Activated CD8-positive, alpha-beta memory T cell treated with anti-CD3 and anti-CD28 coated beads, Interleukin-2, amount 50 U/mL, for 4 hours (primary cell): ENCODE results near the gene LMX1B.

ENCODE experiments used
- DNase-seq: peaks from one replicate; pipeline ENCODE4 v3.0.0-alpha.2; 2020

Gene LMX1B

DNA sequence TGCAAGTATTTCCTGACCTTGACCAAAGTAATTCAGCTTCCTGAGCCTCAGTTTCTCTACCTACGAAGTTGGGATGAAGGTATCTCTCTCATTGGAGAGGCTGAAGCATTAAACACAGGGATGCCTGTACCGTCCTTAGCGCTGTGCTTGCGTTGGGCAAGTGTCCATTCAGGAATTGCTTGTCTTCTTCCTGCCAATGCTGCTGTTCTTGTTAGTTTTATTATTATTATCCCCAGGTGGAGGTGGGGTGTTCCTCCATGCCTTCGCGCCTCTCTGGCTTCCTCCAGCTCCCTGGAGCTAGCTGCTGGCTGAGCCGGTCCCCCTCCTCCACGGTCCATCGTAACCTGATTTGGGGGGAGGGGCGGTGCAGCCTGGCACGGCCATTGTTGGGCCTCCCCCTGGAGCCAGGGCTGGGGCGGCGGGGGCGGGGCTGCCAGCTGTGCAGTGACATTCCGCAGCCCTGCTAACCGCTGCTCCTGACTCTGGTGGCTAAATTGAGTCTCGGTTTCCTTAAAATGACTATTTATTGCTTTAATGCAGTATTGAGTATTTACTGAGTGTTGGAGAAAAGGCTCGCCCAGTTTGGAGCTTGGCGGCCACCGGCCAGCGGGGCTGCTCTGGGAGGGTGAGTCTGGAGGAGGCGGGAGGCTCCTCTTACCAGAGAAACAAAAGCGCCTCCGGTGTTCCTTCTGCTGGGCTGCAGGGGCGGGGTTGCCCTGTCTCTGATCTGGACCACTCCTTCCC is 51.3 kb downstream of the LMX1B start:
- DNase-seq = no peak

DNA sequence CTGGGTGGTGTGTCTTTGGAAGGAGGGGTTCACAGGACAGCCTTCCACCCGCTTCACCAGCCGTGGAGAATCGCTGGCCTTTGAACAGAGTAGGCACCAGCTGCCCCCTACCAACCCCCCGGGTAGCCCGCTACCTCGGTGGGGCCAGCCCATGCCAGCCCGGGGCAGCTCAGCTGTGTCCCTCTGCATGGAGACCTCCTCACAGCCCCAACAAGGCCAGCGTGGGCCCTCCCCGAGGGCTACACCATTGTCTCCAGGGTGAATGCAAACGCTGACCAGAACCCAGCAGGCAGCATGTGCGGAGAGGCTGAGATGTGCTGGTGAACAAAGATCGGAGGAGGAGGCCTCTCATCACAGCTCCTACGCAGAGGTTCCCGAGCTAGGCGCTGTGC is 51.9 kb downstream of the LMX1B start:
- DNase-seq = no peak

DNA sequence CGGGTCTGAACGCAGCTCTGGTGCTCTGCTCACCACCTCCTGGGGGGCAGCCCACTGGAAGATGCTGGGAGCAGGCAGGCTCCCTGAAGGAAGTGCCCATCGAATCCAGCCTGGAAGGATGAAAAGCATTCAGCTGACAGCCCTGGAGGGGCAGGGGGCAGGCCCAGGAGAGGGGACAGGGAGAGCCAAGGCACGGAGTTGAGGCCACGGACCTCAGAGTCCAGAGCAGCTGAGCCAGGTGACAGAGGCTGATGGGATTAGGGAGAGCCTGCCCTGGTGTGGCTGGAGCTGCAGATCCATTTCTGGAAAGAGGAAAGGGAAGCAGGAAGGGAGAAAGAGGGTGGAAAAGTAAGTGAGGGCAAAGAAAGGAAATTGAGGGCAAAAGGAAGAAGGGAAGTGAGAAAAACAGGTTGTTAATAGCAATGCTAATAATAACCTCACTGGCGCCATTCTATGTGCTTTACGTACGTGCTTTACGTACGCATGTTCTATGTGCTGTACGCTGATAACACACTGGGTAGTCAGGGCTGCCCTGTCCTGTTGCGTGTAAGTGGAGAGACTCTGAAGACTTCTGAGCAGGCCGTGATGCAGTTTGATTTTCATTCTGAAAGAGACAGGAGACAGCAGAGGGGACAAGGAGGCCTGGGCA is 52.6 kb downstream of the LMX1B start:
- DNase-seq = no peak

DNA sequence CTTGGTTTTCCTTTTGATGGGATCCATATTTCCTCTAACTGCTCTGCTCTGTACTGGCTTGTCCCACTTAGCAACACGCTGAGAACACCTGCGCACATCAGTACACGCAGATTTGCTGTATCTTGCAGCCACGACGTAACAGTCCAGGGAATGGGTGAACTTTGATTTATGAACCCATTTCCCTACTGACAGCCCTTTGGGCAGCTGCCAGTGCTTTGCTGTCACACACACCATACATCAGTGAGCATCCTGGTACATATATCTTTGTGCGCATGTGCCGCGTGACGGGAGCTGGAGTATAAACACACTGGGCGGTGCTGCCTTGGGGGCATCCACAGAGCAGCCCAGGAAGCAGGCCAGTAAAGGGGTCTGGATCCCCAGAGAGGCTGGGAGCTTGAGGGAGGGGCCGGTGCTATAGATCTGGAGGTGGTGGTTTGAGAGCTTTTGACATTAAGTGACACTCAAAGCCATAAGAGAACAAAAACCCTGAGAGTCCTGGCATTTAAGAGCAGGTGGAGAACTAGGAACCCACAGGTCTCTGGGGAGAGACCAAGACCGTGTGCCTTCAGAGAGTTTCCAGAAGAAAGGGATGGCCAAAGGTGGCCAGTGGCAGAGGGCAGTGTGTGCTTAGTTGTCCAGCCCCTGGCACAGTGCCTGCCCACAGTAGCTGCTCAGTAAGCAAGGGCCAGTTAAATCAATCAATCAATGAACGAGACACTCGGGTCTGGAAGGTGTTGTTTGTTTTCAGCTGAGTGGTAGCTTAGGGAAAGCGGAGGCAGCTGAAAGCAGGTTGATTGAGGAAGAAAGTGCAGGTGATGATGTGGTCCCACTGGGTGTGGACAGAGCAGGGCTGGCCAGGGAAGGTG is 53.7 kb downstream of the LMX1B start:
- DNase-seq = no peak

DNA sequence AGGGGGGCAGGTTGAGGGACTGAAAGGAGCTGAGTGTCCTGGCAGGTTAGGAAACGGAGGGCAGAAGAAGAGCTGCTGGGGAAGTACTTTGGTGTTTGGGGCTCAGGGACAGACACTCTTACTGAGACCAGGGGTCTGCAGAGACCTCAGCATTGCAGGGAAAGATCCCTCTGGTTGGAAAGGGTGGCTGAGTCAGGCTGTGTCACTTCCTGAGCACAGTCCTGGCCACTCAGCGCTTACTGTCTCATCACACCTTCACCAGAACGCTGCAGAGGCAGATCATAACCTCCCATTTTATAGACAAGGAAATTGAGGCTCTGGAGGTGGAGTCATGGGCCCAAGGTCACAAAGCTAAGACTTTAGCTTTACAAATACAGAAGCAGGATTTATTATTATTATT is 54.3 kb downstream of the LMX1B start:
- DNase-seq = no peak

DNA sequence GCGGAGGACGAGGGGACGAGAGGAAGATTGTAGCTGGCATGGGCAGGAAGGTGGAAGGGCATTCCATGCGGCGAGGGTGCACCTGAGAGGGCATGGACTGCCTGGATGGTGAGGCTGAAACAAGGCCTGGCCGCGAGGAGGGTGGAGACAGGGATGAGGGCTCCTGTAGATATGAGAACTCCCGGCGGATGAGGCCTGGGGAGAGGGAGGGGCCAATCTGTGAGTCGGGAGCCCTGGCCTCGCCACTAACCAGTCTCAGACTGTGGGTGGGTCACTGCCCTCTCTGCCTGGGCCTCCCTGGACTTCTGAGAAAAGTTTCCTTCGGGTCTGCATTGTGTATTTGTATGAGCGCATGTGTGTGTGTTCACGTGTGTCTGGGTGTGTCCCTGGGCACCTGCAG is 55.4 kb downstream of the LMX1B start:
- DNase-seq = no peak

DNA sequence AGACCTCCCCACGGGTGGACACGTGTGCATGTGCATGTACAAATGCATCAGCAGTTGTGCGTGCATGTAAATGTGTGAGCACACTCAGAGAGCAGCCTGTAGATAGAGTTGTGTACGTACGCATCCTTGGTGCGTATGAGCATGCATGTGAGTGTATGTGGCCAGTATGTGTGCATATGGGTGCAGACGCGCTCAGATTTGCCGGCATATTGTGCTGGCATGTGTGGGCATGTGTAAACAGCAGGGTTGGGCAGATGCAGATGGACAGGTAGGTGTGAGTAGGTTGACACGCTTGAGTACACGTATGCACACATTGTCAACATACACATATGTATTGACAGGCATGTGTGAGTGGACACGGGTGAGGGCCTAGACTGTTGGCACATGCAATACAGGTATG is 56.5 kb downstream of the LMX1B start:
- no peak for DNase-seq

DNA sequence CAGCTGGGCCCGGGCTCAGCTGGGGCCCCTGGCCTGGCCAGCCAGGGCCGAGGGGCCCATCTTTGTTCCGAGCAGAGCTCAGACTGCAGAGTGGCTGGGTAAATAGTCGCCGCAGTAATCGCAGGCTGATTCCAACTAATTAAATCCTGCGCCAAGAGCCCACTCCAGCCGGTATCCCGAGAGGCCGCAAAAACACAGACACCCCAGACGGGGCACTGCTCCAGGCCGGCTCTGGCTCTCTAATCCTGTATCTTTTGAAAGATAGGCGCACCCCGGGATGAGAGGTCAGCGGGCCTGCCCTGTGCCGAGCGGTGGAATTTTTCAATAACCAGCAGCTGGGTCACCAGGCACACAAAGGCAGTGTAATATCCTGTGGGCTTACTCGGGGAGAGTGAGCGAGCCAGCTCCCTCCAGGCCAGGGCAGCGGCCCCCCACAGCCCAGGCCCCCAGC is 57.7 kb downstream of the LMX1B start:
- DNase-seq = no peak

DNA sequence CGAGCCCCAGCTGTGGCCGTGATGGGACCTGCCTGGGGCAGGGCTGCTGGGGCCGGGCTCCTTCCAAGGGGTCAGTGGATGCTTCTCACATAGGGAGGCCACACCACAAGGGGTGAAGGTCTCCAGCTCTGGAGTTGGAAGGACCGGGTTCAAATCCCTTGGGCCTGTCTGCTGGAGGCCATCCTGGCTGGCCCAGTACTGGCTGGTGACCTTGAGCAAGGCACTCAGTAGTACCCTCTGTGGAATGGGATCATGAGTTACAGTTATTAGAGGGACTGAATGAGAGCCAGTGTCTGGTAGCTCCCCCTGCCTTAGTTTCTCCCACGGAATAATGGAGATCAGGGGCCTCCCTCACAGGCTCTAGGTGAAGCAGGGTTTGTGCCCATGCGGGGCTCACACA is 58.3 kb downstream of the LMX1B start:
- DNase-seq = no peak

DNA sequence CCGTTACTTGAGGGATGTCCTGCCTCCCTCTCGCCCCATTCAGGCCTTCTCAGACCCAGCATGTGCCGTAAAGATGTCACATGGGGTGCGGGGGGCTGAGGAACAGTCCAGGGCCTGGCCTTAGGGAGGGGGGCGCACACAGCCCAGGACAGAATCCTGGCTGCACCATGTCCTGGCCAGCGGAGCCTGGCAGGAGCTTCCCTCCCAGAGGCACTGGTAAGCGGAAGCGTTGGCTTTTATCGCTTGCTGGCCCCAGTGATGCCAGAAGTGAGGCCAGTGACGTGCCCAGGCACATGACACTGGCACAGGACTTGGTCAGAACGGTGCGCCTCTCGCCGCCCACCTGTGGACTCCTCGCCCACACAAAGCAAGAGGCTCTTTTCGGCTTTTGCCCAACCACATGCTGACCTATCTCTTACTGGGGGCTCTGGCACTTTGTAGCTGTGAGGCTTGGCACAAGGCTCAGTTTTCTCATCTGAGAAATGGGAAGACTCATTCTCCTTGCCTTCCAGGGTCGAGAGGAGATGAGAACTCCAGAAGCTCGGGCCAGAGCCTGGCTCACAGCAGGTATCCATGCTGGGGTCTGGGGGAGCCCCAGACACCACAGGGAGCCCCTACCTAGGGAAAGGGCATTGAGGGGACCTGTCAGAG is 59.0 kb downstream of the LMX1B start:
- no peak for DNase-seq

DNA sequence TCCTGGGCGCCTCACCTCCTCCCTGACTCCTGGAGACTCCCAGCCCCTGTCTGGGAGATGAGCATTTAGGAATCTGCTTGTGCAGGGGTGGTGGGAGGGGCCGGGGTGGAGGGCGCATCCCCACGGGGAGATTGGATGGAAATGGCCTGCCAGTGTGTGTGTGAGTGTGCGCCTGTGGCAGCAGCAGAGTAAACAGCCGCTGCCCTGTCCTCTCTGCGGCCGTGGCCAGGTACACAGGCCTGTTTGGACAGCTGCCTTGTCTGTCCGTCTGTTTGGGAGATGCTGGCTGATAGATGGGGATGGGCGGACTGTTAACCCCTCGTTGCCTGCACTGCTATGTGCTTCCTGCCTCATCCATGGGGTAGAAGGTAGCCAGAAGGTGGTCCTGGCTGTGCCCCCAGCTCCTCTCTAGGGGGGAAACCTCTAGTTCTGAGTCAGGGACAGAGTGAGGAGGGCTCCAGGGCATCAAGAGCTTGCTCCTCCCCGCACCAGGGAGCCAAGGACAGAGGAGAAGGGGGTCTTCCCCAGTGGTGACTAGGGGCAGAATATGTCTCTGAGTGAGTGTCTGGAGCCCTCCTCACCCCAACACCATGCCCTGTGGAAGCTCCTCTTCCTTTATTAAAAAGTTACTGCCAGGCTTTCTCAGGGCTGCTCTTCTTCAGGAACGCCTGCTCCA is 60.1 kb downstream of the LMX1B start:
- DNase-seq = no peak

DNA sequence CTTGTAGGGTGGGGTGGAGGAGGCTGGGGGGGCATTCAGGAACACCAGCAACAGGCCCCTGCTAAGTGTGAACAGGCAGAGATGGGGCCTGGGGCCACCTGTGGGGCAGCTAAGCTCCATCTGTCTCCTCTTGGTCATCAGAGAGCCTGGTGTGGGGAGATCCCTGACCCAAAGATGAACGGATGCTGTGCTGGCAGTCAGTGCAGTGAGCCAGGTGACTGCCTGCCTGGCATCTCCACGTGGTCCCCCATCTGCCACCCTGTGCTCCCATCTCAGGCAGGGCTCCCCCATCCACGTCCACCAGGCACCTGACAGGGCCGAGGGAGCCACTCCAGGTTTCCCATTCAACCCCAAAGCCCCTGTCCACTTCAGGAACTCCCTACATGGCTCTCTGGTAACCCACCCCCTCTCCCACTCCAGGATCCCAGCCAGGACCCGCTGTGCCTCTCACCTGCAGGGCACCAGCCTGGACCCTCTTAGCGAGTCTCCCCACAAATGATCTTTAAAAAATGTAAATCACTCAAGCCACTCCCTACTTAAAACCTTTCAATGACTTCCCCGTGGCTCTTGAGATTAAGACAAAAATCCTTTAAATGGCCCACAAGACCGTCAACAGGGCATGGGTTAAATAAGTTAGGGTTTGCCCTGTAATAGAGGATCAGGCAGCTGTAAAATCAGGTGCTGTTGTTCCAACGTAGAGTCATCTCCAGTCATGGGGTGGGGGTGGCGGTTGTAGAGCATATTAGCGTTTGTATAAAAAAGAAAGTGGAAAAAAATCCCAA is 60.8 kb downstream of the LMX1B start:
- no peak for DNase-seq

DNA sequence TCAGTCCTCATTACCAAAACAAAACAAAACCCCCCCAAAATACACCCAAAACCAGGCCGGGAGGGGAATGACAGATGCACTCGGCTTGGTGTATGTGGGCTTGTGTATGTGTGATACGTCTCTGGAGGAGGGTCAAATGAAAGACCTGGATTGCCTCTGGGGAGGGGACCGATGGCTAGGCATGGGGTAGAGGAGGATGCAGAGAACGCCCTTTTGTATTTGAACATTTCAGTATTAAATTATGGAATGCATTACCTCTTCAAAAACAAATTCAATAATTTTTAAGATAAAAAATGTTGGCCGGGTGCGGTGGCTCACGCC is 61.4 kb downstream of the LMX1B start:
- DNase-seq = no peak

DNA sequence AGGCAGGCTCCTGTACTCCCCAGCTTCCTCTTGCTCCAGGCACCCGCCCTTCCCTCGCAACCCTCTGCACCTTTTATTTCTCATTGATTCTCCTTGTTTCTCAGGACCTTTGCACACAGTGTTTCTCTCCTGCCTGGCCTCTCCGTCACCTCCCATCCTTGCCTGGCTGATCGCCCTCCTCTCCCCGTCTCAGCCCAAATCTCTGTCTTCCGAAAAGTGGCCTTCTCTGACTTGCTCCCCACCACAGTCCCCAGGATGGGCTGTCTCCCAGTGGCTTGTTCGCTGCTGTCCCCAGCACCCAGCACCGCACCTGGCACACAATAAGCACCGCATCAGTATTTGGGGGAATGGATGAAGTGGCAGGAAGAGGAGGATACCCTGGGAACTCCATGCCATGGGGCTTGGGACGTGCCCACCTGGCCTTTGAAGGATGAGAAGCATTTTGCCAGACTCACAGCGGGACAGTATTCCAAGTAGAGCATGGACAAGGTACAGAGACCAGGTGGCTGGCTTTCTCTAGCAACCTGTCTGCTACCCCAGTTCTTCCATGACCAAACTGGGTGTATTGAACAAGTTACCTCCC is 62.5 kb downstream of the LMX1B start:
- no peak for DNase-seq

DNA sequence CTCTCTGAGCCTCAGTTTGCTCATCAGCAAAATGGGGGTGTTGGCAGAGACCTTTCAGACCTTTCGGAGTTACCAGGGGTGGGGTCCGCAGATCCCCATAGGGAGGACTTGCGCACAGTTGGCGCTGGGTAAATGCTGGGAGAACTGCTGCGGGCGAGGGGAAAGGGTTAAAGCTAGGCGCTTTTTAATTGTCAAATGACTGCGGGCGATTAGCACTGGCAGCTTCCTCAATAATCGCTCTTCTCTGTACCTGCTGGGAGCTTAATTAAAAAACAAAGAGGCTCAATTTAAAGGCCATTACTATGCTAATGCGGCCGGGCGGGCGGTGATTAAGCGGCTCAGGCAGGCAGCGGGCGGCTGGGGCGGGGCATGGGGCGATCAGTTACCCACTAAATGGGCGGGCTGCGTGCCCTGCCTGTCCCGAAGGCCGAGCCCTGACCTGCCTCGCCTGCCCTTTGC is 63.0 kb downstream of the LMX1B start:
- DNase-seq = no peak

DNA sequence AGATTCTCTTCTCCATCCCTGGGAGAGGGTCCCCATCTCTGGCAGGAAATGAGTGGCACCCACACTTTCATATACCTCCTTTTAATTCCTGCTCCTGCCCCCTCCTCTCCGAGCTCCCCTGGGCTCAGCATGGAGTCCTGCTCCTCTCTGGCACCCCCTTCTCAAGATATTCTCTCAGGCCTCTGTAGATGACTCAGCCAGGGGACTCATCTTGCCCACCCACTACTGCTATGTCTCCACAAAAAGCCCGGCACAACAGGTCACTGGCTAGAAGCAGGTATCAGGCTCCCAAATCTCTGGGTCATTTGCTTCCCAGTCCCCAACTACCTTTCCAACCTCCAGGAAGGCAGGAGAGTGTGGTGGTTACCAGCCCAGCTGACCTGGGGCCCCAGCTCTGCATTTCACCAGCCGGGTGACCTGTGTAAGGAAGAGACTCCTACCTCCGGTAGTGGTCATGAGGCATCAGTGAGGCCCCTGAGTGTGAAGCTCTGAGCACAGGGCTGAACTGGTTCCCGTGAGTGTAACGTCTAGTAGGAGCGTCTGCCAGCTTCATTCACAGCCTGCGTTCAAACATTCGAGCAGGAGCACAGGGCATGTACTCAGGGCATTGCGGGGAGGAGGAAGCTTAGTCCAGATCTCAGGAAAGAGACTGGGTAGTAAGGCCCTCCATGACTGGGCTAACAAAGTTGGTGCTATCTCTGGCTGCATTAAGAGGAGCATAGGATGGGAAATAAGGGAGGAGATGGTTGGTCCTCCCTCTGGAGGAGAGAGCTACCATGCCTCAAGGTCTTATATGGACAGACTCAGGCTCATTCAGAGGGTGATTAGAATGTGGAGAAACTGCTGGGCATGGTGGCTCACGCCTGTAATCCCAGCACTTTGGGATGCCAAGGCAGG is 63.7 kb downstream of the LMX1B start:
- no peak for DNase-seq

DNA sequence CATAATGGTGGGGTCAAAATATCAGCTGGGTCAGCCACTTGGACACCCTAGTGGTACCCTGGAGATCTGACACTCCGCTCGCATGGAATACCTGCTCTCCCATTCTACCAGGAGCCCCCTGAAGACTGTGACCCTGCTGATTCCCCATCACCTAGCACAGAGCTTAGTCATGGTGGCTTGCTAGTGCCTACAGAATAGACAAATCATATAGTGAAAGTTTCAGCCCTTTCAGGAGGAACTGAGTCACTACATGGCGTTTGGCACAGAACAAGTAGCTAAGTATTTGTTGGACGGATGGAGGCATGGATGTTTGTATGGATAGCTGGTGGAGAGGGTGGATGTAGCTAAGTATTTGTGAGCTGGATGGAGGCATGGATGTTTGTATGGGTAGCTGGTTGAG is 65.3 kb downstream of the LMX1B start:
- DNase-seq = no peak

DNA sequence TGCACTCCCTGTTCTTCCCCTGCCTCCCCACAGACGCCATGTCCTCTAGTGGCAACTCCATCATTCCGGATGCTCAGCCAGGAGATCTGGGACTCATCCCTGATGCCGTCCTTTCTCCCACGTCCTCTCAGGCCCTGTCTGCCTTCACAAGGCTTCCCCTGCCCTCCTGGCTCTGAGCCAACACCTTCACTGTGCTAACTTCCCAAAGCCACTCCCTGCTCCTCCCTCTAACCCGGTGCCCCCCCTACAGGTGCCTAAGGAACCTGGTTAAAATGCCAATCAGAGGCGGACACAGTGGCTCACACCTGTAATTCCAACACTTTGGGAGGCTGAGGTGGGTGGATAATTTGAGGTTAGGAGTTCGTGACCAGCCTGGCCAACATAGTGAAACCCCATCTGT is 67.6 kb downstream of the LMX1B start:
- no peak for DNase-seq

DNA sequence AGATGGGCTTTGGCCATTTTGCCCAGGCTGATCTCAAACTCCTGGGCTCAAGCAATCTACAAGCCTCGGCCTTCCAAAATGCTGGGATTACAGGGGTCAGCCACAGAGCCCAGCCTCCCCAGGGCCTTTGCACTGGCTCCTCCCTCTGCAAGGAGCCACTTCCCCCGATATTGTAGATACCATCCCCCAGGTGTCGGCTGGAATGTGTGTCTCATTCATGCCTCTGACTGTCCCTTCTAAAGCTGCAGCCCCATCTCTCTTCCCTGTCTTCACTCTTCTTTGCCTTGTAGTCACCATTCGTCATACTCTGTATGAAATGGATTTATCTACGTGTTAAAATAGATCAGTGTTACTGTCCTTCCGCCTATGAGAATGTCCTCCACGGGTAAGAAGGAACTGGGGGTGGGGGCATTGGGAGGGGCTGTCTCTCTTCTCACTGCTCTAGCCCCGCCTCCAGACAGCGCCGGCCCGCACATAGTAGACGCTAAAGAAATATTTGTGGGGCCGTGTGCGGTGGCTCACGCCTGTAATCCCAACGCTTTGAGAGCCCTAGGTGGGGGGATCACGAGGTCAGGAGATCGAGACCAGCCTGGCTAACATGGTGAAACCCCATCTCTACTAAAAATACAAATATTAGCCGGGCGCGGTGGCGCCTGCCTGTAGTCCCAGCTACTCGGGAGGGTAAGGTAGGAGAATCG is 68.5 kb downstream of the LMX1B start:
- DNase-seq = no peak
